H9 (cell line): ENCODE measurements around the gene ZNF555. TPM values are rescaled to one million over a fixed set of nuclear protein-coding genes. Genes with fewer than 3 reads are reported as not detected.
A peak's percentile ranks its signal among the peaks of the same experiment; 100 is the strongest.

Experiments used
- DNase-seq: peaks from one replicate; pipeline ENCODE4 v3.0.0-alpha.2; 2017
- H2AFZ ChIP-seq: one replicate; pipeline ENCODE4 v1.6.1; 2013; ENCODE audit warnings: mild to moderate bottlenecking, low read length, control low read depth, moderate library complexity
- H2AK5ac ChIP-seq: 2 replicates; pipeline ENCODE4 v1.6.1; 2013; ENCODE audit warnings: low read length, control low read depth, mixed read lengths; ENCODE audit not compliant: insufficient read length
- H2BK120ac ChIP-seq: one replicate; pipeline ENCODE4 v1.6.1; 2013; ENCODE audit warnings: low read depth, mild to moderate bottlenecking, low read length, control low read depth, inconsistent platforms; ENCODE audit not compliant: poor library complexity, severe bottlenecking
- H2BK12ac ChIP-seq: 2 replicates; pipeline ENCODE4 v1.6.1; 2013; ENCODE audit warnings: low read length, control low read depth, mixed read lengths, low read depth; ENCODE audit not compliant: insufficient read length
- H2BK15ac ChIP-seq: 2 replicates; pipeline ENCODE4 v1.6.1; 2013; ENCODE audit warnings: low read depth, low read length, control low read depth
- H2BK20ac ChIP-seq: one replicate; pipeline ENCODE4 v1.6.1; 2013; ENCODE audit warnings: low read depth, mild to moderate bottlenecking, low read length, control low read depth, inconsistent platforms; ENCODE audit not compliant: poor library complexity, severe bottlenecking
- H2BK5ac ChIP-seq: 2 replicates; pipeline ENCODE4 v1.6.1; 2013; ENCODE audit warnings: low read length, control low read depth, mixed read lengths; ENCODE audit not compliant: insufficient read length
- H3K14ac ChIP-seq: 2 replicates; pipeline ENCODE4 v1.6.1; 2013; ENCODE audit warnings: low read length, control low read depth; ENCODE audit not compliant: insufficient read depth
- H3K18ac ChIP-seq: 2 replicates; pipeline ENCODE4 v1.6.1; 2013; ENCODE audit warnings: low read depth, mild to moderate bottlenecking, mixed read lengths, low read length, control low read depth; ENCODE audit not compliant: insufficient read length
- H3K23ac ChIP-seq: 2 replicates; pipeline ENCODE4 v1.6.1; 2013; ENCODE audit warnings: low read length, control low read depth, mixed read lengths, low read depth; ENCODE audit not compliant: insufficient read length
- H3K23me2 ChIP-seq: 2 replicates; pipeline ENCODE4 v1.6.1; 2013; ENCODE audit warnings: low read depth, mild to moderate bottlenecking, mixed read lengths, low read length, control low read depth; ENCODE audit not compliant: insufficient read length, poor library complexity, severe bottlenecking
- H3K27ac ChIP-seq: 2 replicates; pipeline ENCODE4 v1.5.1; 2013; ENCODE audit warnings: low read length, control low read depth, mixed read lengths, low read depth; ENCODE audit not compliant: insufficient read length
- H3K27me3 ChIP-seq: 2 replicates; pipeline ENCODE4 v1.6.1; 2013; ENCODE audit warnings: low read length, control low read depth, inconsistent platforms; ENCODE audit not compliant: insufficient read depth
- H3K4ac ChIP-seq: 2 replicates; pipeline ENCODE4 v1.6.1; 2013; ENCODE audit warnings: low read depth, mild to moderate bottlenecking, control low read depth, inconsistent platforms, low read length, moderate library complexity
- H3K4me1 ChIP-seq: 2 replicates; pipeline ENCODE4 v1.6.1; 2013; ENCODE audit warnings: low read length, control low read depth, inconsistent platforms; ENCODE audit not compliant: insufficient read depth
- H3K4me2 ChIP-seq: 2 replicates; pipeline ENCODE4 v1.6.1; 2013; ENCODE audit warnings: low read length, control low read depth, mixed read lengths; ENCODE audit not compliant: insufficient read length, insufficient read depth
- H3K56ac ChIP-seq: 2 replicates; pipeline ENCODE4 v1.6.1; 2013; ENCODE audit warnings: low read depth, mild to moderate bottlenecking, mixed read lengths, low read length, control low read depth; ENCODE audit not compliant: insufficient read length
- H3K79me1 ChIP-seq: 2 replicates; pipeline ENCODE4 v1.6.1; 2013; ENCODE audit warnings: low read depth, mild to moderate bottlenecking, moderate library complexity, low read length, control low read depth, inconsistent platforms; ENCODE audit not compliant: insufficient read depth, poor library complexity, severe bottlenecking
- H3K79me2 ChIP-seq: 2 replicates; pipeline ENCODE4 v1.6.1; 2013; ENCODE audit warnings: low read length, control low read depth, inconsistent platforms; ENCODE audit not compliant: insufficient read depth
- H3K9ac ChIP-seq: 2 replicates; pipeline ENCODE4 v1.6.1; 2013; ENCODE audit warnings: low read length, control low read depth, mixed read lengths; ENCODE audit not compliant: insufficient read length; ENCODE audit errors: extremely low read depth
- H3K9me3 ChIP-seq: one replicate; pipeline ENCODE4 v1.6.1; 2013; ENCODE audit warnings: low read depth, low read length, inconsistent platforms; ENCODE audit not compliant: control insufficient read depth
- H3T11ph ChIP-seq: one replicate; pipeline ENCODE4 v1.6.1; 2013; ENCODE audit warnings: mild to moderate bottlenecking, low read length, control low read depth, inconsistent platforms
- H4K20me1 ChIP-seq: one replicate; pipeline ENCODE4 v1.6.1; 2013; ENCODE audit not compliant: control insufficient read depth, insufficient read length, insufficient read depth
- H4K5ac ChIP-seq: 2 replicates; pipeline ENCODE4 v1.6.1; 2013; ENCODE audit warnings: low read depth, mild to moderate bottlenecking, mixed read lengths, low read length, control low read depth; ENCODE audit not compliant: insufficient read length
- H4K8ac ChIP-seq: replicated peaks from 2 replicates; pipeline ENCODE4 v1.6.1; 2013; ENCODE audit warnings: low read length, control low read depth, mixed read lengths, low read depth; ENCODE audit not compliant: insufficient read length
- H4K91ac ChIP-seq: 2 replicates; pipeline ENCODE4 v1.6.1; 2013; ENCODE audit warnings: low read depth, mild to moderate bottlenecking, moderate library complexity, mixed read lengths, low read length, control low read depth; ENCODE audit not compliant: insufficient read length
- H3K27ac Mint-ChIP-seq, 3 experiments: 2 replicates in 2 of 3; 3 replicates in 1 of 3; pipeline ENCODE4 v1.8.0; 2020 to 2021; ENCODE audit warnings: mixed read lengths in 3 of 3, mild to moderate bottlenecking in 1 of 3, moderate library complexity in 1 of 3
- H3K27me3 Mint-ChIP-seq: 2 replicates; pipeline ENCODE4 v1.8.0; 2021; ENCODE audit warnings: low read depth, mild to moderate bottlenecking, moderate library complexity, mixed read lengths
- H3K36me3 Mint-ChIP-seq, 3 experiments: 2 replicates in 2 of 3; 3 replicates in 1 of 3; pipeline ENCODE4 v1.8.0; 2020 to 2021; ENCODE audit warnings: low read depth in 3 of 3, mixed read lengths in 3 of 3; ENCODE audit not compliant: insufficient read depth in 1 of 3
- H3K4me1 Mint-ChIP-seq, 2 experiments: 2 replicates each; pipeline ENCODE4 v1.8.0; 2020; ENCODE audit warnings: mixed read lengths in 2 of 2
- H3K4me3 Mint-ChIP-seq, 2 experiments: 2 replicates in 1 of 2; 3 replicates in 1 of 2; pipeline ENCODE4 v1.8.0; 2020 to 2021; ENCODE audit warnings: mild to moderate bottlenecking in 2 of 2, mixed read lengths in 2 of 2, moderate library complexity in 1 of 2
- H3K9me3 Mint-ChIP-seq, 2 experiments: 2 replicates in 1 of 2; 3 replicates in 1 of 2; pipeline ENCODE4 v1.8.0; 2020; ENCODE audit warnings: mild to moderate bottlenecking in 2 of 2, mixed read lengths in 2 of 2, moderate library complexity in 1 of 2
- CTCF ChIP-seq: fragments of 200-600 bp; sonication (generic); conservative IDR thresholded peaks from 3 replicates; pipeline ENCODE4 v1.8.0; 2021; ENCODE audit warnings: antibody characterized with exemption, mild to moderate bottlenecking
- whole genome bisulfite sequencing: extraction: QIAGEN DNeasy Blood & Tissue Kit; methylation state at CpG from one replicate; pipeline ENCODE4 v1.1.7; 2013; ENCODE audit warnings: missing lambda C conversion rate, low lambda C conversion rate, mixed read lengths; ENCODE audit not compliant: insufficient read length; ENCODE audit errors: extremely low coverage; 5-methylcytosine and 5-hydroxymethylcytosine counted together
- total RNA-seq: library from RNA; stranded (reverse); gene quantifications from 2 replicates; pipeline ENCODE4 v1.2.1, GENCODE V29; 2021

Gene ZNF555
- total RNA-seq, 1 experiment from 2014 or later, result 7.8 TPM

GRCh38 chr19:2900296-2901252 lies 59.3 kb downstream of the ZNF555 start, which contains the start of gene ZNF57:
ZNF57 (plus strand) TSS chr19:2900928; CDS start chr19:2901046, 118 bp downstream.
- H3K23me2 ChIP-seq, result no peaks in the 10 kb centered on the region
- H3K9me3 ChIP-seq, result no peaks in the 10 kb centered on the region
- peak within 1 kb of the TSS; percentile 85; the same call in 1 of the 2 replicates for H3K14ac ChIP-seq
- H3K4me2 ChIP-seq, result peak within 1 kb of the TSS; percentile 39
- Mint-ChIP-seq H3K36me3 (peaks cover 0 to 2% (median 0%) of the 10 kb centered on the region in 3 experiments; a peak in 1 of 7 replicates), H3K9me3 (peaks cover 22 to 29% of the 10 kb centered on the region in 2 experiments), H3K27me3 (peaks cover 14% of the 10 kb centered on the region), H3K4me1 (peaks cover 7 to 8% of the 10 kb centered on the region in 2 experiments), H3K4me3 (peak within 1 kb of the TSS; percentile 98 to 99), H3K27ac (peak within 1 kb of the TSS; percentile 78 to 99 (median 98); a peak in 6 of 7 replicates)
- H2BK15ac ChIP-seq, result no peak within 1 kb of the TSS
- no peaks in the 10 kb centered on the region for H3K27me3 ChIP-seq
- no peak within 1 kb of the TSS for H4K8ac ChIP-seq
- peak within 1 kb of the TSS; percentile 81 for H3K9ac ChIP-seq
- H4K5ac ChIP-seq, result no peak within 1 kb of the TSS
- H2AK5ac ChIP-seq, result no peak within 1 kb of the TSS
- no peak within 1 kb of the TSS for H3K56ac ChIP-seq
- no peak within 1 kb of the TSS for H2BK20ac ChIP-seq
- H4K20me1 ChIP-seq, result no peaks in the 10 kb centered on the region
- no CpG with 5 or more reads among the region's 100 CpGs for WGBS
- H4K91ac ChIP-seq, result no peak within 1 kb of the TSS
- peak within 1 kb of the TSS; percentile 96 for H3K18ac ChIP-seq
- H2AFZ ChIP-seq, result no peak within 1 kb of the TSS
- H3K79me1 ChIP-seq, result no peaks in the 10 kb centered on the region
- H3K79me2 ChIP-seq, result peaks cover 8% of the 10 kb centered on the region; the same call in 1 of the 2 replicates
- TF ChIP-seq CTCF, result no peak
- peak; percentile 99 for DNase-seq
- H3K4ac ChIP-seq, result no peak within 1 kb of the TSS
- H3K4me1 ChIP-seq, result no peaks in the 10 kb centered on the region
- no peak within 1 kb of the TSS for H2BK5ac ChIP-seq
- no peak within 1 kb of the TSS for H3K23ac ChIP-seq
- no peak within 1 kb of the TSS for H2BK12ac ChIP-seq
- H2BK120ac ChIP-seq, result no peak within 1 kb of the TSS
- no peak within 1 kb of the TSS for H3T11ph ChIP-seq
- no peak within 1 kb of the TSS for H3K27ac ChIP-seq
